Activated T-helper 17 cell treated with anti-CD3 and anti-CD28 coated beads, Interleukin-2, amount 50 U/mL, for 72 hours (primary cell): ENCODE data around the gene NME3. TPM values are rescaled to one million over a fixed set of nuclear protein-coding genes. Genes with fewer than 3 reads are reported as not detected.

Source experiments
- ATAC-seq: fragments of 150-1000 bp; cut with Tn5 transposase; replicated peaks from 2 replicates; pipeline ENCODE4 v1.10.0; 2021; ENCODE audit warnings: mild to moderate bottlenecking, moderate library complexity
- H3K27ac Mint-ChIP-seq: one replicate; pipeline ENCODE4 v1.8.0; 2022; ENCODE audit warnings: mixed read lengths
- H3K27me3 Mint-ChIP-seq: one replicate; pipeline ENCODE4 v1.8.0; 2022; ENCODE audit warnings: mixed read lengths
- H3K36me3 Mint-ChIP-seq: one replicate; pipeline ENCODE4 v1.8.0; 2022; ENCODE audit warnings: low read depth, mild to moderate bottlenecking, mixed read lengths
- H3K4me1 Mint-ChIP-seq: one replicate; pipeline ENCODE4 v1.8.0; 2022; ENCODE audit warnings: mixed read lengths
- H3K4me3 Mint-ChIP-seq: one replicate; pipeline ENCODE4 v1.8.0; 2022; ENCODE audit warnings: mild to moderate bottlenecking, mixed read lengths
- H3K9me3 Mint-ChIP-seq: one replicate; pipeline ENCODE4 v1.8.0; 2022; ENCODE audit warnings: mixed read lengths
- total RNA-seq, 2 donors: library from RNA; stranded (reverse); gene quantifications; one replicate each; pipeline ENCODE4 v1.2.3, GENCODE V29; 2022

The NME3 gene
- total RNA-seq, 2 donors from 2014 or later: 39.3 to 39.9 TPM

- Mint-ChIP-seq H3K9me3 (no peaks in the 10 kb centered on the region), H3K4me1 (no peaks in the 10 kb centered on the region), H3K27ac (no peak overlapping the region), H3K4me3 (peak overlapping the region; percentile 89), H3K27me3 (no peaks in the 10 kb centered on the region), H3K36me3 (peaks cover 10% of the 10 kb centered on the region)
- ATAC-seq: no peak
Observed at GRCh38 chr16:1779741-1780676, 8.7 kb upstream of the NME3 start.

- H3K4me3 Mint-ChIP-seq: no peak overlapping the region
- H3K27ac Mint-ChIP-seq: no peak overlapping the region
- ATAC-seq: no peak
- H3K9me3 Mint-ChIP-seq: no peaks in the 10 kb centered on the region
- no peaks in the 10 kb centered on the region for H3K27me3 Mint-ChIP-seq
- no peaks in the 10 kb centered on the region for H3K4me1 Mint-ChIP-seq
- H3K36me3 Mint-ChIP-seq: peaks cover 7% of the 10 kb centered on the region
Observed at GRCh38 chr16:1779234-1779701, 7.9 kb upstream of the NME3 start.

DNA sequence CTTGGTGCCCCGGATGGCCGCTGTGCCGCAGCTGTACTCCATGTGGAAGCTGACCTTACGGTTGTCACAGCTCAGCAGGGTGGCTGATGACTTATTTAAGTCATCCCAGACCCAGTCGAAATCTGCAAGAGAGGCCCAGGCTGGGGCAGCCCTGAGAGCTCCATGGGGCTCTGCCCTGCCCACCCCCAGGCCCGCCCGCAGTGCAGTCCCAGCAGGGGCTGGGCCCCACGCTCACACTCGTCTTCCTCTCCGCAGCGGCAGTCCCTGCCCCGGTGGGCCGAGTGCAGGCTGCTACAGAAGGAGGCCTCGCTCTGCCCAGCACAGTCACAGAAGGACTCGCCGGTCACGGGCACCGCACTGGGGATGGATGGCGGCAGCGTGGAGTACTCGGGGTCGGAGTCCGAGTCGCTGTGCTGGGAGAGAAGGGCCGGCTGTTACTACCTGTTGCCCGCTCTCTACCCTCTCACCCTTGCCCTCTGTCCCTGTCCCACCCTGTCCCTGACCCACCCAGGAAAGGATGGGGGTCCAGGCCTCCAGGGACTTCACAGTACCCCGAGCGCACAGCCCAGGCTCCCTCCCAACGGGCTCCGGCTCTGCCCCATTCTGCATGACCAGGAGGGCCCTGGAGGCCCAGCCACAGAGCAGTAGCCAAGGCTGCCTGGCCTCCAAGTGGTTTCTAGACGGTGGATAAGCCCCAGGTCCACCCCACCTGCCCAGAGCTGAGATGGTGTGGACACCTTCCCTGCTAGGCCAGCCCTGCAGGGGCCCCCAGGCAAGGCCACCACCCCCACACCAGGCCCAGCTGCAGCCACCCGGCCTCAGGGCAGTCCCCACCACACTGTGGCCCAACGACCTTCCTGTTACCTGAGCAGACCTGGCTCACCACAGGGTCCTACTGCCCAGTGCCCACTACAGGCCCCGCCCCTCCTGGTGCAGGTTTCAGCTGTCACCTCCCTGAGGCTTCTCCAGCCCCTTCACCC lies 7.1 kb upstream of the NME3 start:
- Mint-ChIP-seq H3K27me3 (no peaks in the 10 kb centered on the region), H3K4me3 (no peak overlapping the region), H3K27ac (no peak overlapping the region)

GRCh38 chr16:1777375-1778199 lies 6.2 kb upstream of the NME3 start:
- peaks cover 7% of the 10 kb centered on the region for H3K36me3 Mint-ChIP-seq
- ATAC-seq: no peak
- H3K9me3 Mint-ChIP-seq: no peaks in the 10 kb centered on the region
- no peaks in the 10 kb centered on the region for H3K27me3 Mint-ChIP-seq
- H3K4me1 Mint-ChIP-seq: no peaks in the 10 kb centered on the region
- H3K4me3 Mint-ChIP-seq: no peak overlapping the region
- no peak overlapping the region for H3K27ac Mint-ChIP-seq

More for the DNA sequence above, 7.1 kb upstream of the NME3 start:
- no peaks in the 10 kb centered on the region for H3K9me3 Mint-ChIP-seq
- no peak for ATAC-seq
- H3K4me1 Mint-ChIP-seq: no peaks in the 10 kb centered on the region
- peaks cover 7% of the 10 kb centered on the region for H3K36me3 Mint-ChIP-seq

- Mint-ChIP-seq H3K36me3 (peaks cover 13% of the 10 kb centered on the region), H3K27me3 (no peaks in the 10 kb centered on the region), H3K4me1 (peaks cover 4% of the 10 kb centered on the region), H3K4me3 (no peak overlapping the region), H3K9me3 (no peaks in the 10 kb centered on the region), H3K27ac (no peak overlapping the region)
- ATAC-seq: no peak
Observed at GRCh38 chr16:1776991-1777374, 5.6 kb upstream of the NME3 start.

DNA sequence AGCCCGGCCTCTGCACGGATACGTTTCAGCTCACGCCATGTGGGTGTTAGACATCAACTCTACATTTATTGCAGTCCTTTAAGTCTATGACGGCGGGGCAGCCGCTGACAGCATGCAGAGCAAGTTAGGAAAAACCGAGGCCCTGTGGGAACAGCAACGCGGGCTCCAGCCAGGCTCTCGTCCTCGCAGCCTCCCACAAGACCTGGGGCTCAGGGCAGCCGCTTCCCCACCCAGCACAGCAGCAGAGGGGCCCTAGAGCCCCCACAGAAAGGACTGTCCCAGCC lies 5.3 kb upstream of the NME3 start:
- H3K36me3 Mint-ChIP-seq: peaks cover 17% of the 10 kb centered on the region
- peaks cover 7% of the 10 kb centered on the region for H3K4me1 Mint-ChIP-seq
- H3K27ac Mint-ChIP-seq: no peak overlapping the region
- H3K9me3 Mint-ChIP-seq: no peaks in the 10 kb centered on the region
- H3K4me3 Mint-ChIP-seq: no peak overlapping the region
- ATAC-seq: no peak
- H3K27me3 Mint-ChIP-seq: no peaks in the 10 kb centered on the region

DNA sequence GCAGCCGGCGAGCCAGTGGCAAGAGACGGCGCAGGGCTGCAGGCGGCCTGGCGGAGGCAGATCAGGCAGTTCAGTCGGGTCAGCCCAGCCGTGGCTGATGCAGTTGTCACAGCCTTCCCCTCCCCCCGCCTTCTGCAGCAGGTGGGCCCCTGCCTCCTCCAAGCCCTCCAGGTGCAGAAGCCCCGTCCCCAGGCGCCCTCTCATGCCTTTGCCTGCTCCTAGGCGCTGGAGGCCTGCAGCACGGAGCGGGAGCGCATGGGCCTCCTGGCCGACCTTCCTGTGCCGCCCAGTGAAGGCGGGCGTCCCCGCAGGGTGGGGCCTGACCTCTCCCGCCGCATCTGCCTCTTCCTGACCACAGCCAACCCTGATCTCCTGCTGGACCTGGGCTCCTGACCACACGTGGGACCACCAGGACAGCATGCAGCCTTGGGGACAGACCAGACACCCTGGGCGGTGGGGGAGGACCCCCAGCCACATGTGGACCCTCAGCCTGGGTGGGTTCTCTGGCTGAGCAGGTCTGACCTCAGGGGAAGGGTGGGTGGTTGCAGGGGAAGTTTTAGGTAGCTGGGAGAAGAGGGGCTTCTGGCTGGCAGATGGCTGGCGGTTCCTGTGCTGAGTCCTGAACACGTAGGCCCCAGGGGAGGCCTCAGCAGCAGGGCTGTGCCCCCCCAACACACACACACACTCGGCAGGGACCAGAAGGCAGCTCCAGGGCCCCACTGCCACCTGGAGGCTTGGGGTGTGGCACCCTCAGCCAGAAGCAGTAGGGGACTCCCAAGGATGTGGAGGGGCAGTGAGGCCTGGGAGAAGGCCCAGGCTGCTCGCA lies 4.7 kb upstream of the NME3 start:
- peaks cover 7% of the 10 kb centered on the region for H3K4me1 Mint-ChIP-seq
- H3K4me3 Mint-ChIP-seq: no peak overlapping the region
- no peaks in the 10 kb centered on the region for H3K27me3 Mint-ChIP-seq
- peaks cover 14% of the 10 kb centered on the region for H3K36me3 Mint-ChIP-seq
- H3K27ac Mint-ChIP-seq: no peak overlapping the region
- ATAC-seq: no peak
- H3K9me3 Mint-ChIP-seq: no peaks in the 10 kb centered on the region

GRCh38 chr16:1775006-1775845 lies 3.9 kb upstream of the NME3 start:
- Mint-ChIP-seq H3K27ac (no peak overlapping the region), H3K4me3 (peak overlapping the region; percentile 53), H3K36me3 (peaks cover 16% of the 10 kb centered on the region), H3K4me1 (peaks cover 7% of the 10 kb centered on the region), H3K27me3 (no peaks in the 10 kb centered on the region), H3K9me3 (no peaks in the 10 kb centered on the region)
- ATAC-seq: no peak

GRCh38 chr16:1774448-1774780 lies 3.1 kb upstream of the NME3 start:
- peaks cover 7% of the 10 kb centered on the region for H3K4me1 Mint-ChIP-seq
- no peaks in the 10 kb centered on the region for H3K27me3 Mint-ChIP-seq
- peaks cover 22% of the 10 kb centered on the region for H3K36me3 Mint-ChIP-seq
- no peak overlapping the region for H3K27ac Mint-ChIP-seq
- no peaks in the 10 kb centered on the region for H3K9me3 Mint-ChIP-seq
- no peak for ATAC-seq
- H3K4me3 Mint-ChIP-seq: peak overlapping the region; percentile 100

- peak overlapping the region; percentile 100 for H3K4me3 Mint-ChIP-seq
- peaks cover 22% of the 10 kb centered on the region for H3K36me3 Mint-ChIP-seq
- peaks cover 7% of the 10 kb centered on the region for H3K4me1 Mint-ChIP-seq
- no peaks in the 10 kb centered on the region for H3K27me3 Mint-ChIP-seq
- no peak for ATAC-seq
- H3K27ac Mint-ChIP-seq: no peak overlapping the region
- no peaks in the 10 kb centered on the region for H3K9me3 Mint-ChIP-seq
Observed at GRCh38 chr16:1773703-1774447, 2.5 kb upstream of the NME3 start.

DNA sequence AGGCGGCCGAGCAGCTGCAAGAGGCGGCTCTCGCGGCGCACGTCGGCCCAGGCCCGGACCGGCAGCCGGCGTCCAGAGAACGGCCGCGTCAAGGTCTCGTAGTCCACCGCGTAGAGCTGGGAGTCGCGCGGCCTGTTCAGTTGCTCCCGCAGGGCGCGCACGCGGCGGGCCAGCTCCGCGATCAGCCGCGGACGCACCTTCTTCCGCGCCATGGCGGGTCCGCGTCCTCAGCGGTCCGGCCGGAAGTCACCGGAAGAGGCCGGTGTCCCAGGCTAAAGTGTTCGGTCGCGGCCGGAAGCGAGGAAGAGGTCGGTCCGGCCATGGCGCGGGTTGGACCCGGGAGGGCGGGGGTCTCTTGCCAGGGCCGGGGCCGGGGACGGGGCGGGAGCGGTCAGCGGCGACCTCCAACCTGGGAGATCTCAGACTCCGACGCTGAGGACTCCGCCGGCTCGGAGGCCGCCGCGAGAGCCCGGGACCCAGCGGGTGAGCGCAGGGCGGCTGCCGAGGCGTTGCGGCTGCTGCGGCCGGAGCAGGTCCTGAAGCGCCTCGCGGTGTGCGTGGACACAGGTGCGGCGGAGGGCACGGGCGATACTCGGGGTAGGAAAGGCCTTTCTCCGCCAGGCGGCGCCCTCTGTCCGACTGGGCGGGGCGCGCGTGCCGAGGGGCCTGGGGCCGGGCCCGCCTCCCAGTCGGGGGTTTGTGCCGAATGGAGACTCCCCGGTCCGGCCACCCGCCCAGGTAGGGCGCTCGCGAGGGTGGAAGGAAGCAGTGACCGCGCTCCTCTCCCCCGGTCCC lies 1.8 kb upstream of the NME3 start, which contains the start of gene MRPS34:
TSS of gene MRPS34 (minus strand) at position 227 of the 795 bp plus-strand sequence. CDS start at position 212, 15 bp downstream.
- H3K36me3 Mint-ChIP-seq: peaks cover 27% of the 10 kb centered on the region
- H3K4me1 Mint-ChIP-seq: peaks cover 7% of the 10 kb centered on the region
- ATAC-seq: peak; percentile 60
- peak within 1 kb of the TSS; percentile 99 for H3K27ac Mint-ChIP-seq
- H3K27me3 Mint-ChIP-seq: no peaks in the 10 kb centered on the region
- peak within 1 kb of the TSS; percentile 100 for H3K4me3 Mint-ChIP-seq
- no peaks in the 10 kb centered on the region for H3K9me3 Mint-ChIP-seq
